GM12892 (cell line): Measurements from ENCODE around the gene RANBP9.

Experiments
- DNase-seq: peaks from one replicate; pipeline ENCODE4 v3.0.0; 2011; ENCODE audit not compliant: insufficient read length
- FAIRE-seq: peaks from 2 replicates; lab custom pipeline; 2011; peaks lifted over from hg19 to GRCh38; lab: Jason Lieb, UNC
- POLR2A ChIP-seq: IDR thresholded peaks from 2 replicates; pipeline ENCODE4 v1.6.1; 2011; ENCODE audit warnings: low read depth, low read length, control low read depth
- POLR2AphosphoS5 ChIP-seq: IDR thresholded peaks from 2 replicates; pipeline ENCODE4 v1.6.1; 2011; ENCODE audit warnings: low read depth, low read length, control low read depth
- TAF1 ChIP-seq: IDR thresholded peaks from 2 replicates; pipeline ENCODE4 v1.6.1; 2011; ENCODE audit warnings: low read depth, mild to moderate bottlenecking, control low read depth, low read length, borderline replicate concordance

The RANBP9 gene

DNA sequence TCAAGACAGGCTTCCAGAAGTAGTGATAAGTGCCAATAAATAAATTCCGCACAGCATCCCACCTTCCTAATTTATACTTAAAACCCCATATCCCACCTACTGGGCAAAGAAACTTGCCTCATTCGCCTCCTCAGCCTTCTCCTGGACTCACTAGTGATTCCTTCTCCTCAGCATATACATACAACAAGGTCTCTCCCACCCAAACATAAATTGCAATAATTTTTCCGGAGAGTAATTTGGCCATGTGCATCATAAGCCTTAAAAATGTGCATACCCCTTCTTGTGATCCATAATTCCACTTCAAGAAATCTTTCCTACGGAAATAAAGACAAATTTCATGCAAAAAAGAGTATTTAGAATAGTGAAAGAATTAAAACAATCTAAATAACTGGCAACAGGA is 26.8 kb downstream of the RANBP9 start:
- FAIRE-seq (no peak), DNase-seq (no peak)
- TF ChIP-seq POLR2AphosphoS5 (no peak), POLR2A (no peak), TAF1 (no peak)

GRCh38 chr6:13683038-13683437 is 28.6 kb downstream of the RANBP9 start:
- FAIRE-seq (no peak), DNase-seq (no peak)
- TF ChIP-seq TAF1, result no peak
- TF ChIP-seq POLR2A, result no peak
- TF ChIP-seq POLR2AphosphoS5, result no peak

- DNase-seq (no peak), FAIRE-seq (no peak)
- TF ChIP-seq POLR2AphosphoS5 (no peak), TAF1 (no peak), POLR2A (no peak)
These were observed 29.3 kb downstream of the RANBP9 start for GRCh38 chr6:13682346-13682745.

DNA sequence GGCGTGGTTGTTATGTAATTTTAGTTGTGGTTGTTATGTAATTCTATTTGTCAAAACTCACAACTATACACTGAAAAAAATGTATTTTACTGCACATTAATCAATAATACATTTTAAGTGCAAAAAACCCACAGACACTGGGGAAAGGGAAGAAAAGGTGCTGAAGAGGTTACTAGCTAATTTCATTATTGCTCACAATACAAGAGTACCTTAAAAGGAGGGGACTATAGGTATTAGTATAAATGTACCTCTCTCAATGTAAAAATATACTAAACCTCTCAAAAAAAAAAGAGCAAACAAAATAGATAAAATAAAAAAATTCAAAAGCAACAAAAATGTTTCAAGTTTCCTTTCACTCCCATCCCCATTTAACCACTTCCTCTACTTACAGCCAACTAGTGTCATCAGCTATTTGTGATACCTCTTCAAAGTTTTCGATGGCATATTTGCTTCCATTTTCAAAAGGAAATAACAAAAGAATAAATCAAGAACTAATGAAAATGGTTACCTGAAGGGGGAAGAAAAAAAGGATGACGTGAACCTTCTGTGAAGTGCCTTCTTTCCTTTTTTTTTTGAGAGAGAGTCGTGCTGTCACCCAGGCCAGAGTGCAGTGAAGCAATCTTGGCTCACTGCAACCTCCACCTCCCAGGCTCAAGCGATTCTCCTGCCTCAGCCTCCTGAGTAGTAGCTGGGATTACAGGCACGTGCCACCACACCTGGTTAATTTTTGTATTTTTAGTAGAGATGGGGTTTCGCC is 30.2 kb downstream of the RANBP9 start:
- FAIRE-seq, result no peak
- TF ChIP-seq POLR2AphosphoS5 (no peak), POLR2A (no peak), TAF1 (no peak)
- no peak for DNase-seq

DNA sequence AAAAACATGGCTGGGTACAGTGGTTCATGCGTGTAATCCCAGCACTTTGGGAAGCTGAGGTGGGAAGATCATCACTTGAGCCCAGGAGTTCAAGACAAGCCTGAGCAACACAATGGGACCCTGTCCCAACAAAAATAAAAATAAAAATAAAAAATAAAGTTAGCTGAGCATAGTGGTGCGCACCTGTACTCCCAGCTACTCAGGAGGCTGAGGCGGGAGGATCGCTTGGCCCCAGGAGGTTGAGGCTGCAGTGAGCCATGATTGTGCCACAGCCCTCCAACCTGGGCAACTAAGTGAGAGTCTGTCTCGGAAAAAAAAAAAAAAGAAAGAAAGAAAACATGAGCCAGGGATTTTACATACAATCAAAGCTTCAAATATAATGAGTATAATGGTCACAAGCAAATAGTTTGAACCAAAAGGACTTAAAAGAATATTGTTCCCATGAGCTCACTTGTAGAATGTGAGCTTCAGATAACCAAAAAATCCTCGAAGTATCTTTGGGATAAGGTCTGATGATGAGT is 31.1 kb downstream of the RANBP9 start:
- DNase-seq (no peak), FAIRE-seq (no peak)
- TF ChIP-seq POLR2A (no peak), POLR2AphosphoS5 (no peak), TAF1 (no peak)

- TF ChIP-seq POLR2A (no peak), POLR2AphosphoS5 (no peak), TAF1 (no peak)
- DNase-seq (no peak), FAIRE-seq (no peak)
These were observed 31.6 kb downstream of the RANBP9 start for GRCh38 chr6:13679996-13680395.

DNA sequence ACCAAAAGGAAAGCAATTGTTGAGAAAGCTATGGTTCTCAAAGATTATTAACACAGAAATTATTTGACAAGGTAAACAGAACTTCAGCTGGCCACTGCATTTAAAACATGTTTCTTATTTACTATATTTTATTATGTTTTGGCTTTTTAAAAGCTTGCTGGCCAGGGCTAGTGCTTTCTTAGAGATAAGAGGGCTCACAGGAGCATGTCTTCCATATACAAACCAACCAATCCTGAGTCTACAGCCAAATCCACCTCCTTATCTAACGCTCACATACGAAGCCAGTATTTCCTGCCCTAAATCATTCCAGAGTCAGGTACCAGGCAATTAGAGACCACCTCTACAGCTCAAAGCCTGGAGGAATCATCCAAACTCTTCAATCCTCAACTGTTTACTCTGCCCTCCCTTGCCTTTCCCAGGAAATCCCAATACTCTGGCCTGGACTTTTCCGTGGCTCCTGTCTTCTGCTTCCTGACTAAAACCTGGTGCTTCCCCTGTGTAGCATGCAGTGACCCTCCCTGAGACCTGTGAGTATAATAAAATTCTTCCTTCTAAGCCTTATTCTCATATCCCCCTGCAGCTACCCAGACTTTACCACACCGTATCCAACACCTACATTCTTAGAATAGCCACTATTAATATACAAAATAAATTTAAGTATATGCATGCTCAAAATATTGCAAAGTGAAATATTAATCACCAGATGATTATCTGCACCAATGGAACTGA is 33.2 kb downstream of the RANBP9 start:
- DNase-seq (no peak), FAIRE-seq (no peak)
- TF ChIP-seq POLR2AphosphoS5, result no peak
- TF ChIP-seq POLR2A, result no peak
- no peak for TF ChIP-seq TAF1

GRCh38 chr6:13677878-13678254 is 33.8 kb downstream of the RANBP9 start:
- FAIRE-seq (no peak), DNase-seq (no peak)
- TF ChIP-seq POLR2A, result no peak
- TF ChIP-seq POLR2AphosphoS5, result no peak
- TF ChIP-seq TAF1, result no peak

DNA sequence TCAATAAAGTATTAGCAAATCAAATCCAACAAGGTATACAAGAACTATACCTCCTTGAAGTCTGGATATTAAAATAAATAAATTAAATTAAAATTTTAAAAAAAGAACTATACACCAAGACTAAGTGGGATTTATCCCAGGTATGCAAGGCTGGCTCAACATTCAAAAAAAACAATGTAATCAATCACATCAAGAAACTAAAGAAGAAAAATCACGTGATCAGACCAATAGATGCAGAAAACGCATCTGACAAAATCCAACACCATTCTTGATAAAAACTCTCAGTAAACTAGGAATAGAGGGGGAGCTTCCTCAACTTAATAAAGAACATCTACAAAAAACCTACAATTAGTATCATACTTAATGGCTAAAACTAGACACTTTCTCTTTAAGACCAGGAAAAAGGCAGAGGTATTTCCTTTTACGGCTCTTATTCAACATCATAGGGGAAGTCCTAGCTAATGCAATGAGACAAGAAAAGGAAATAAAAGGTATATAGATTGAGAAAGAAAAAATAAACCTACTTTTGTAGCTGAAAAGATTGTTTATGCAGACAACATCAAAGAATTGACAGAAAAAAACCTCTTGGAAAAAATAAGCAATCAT is 35.0 kb downstream of the RANBP9 start:
- TF ChIP-seq POLR2AphosphoS5 (no peak), POLR2A (no peak), TAF1 (no peak)
- FAIRE-seq (no peak), DNase-seq (no peak)

DNA sequence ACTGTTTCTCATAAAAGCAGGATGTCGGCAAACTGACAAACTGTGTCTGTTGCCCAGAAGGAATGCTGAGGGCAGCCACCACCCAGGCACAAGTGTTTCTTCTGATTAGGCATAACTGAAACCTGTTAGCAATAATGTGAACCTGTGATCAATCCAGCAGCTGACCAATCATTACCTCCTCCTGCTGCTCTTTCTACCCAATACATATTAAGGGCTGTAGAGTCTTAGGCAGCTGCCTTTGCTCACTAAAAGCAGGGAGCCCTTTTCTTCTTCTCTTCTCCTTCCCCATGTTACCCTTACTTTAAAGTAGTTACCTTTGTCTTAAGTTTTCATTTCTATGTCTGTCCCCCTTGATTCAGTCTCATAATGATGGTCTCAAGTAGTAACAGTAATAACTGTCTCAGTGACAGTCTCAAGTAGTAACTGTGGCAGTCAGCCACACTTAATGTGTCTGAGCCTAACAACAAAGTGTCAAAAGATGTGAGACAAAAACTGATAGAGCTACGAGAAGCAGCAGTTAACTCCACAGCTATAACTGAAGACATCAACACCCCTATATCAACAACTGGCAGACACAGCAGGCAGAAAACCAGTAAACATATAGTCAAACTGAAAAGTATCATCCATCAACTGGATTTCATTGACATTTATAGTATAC is 37.0 kb downstream of the RANBP9 start:
- TF ChIP-seq POLR2AphosphoS5 (no peak), TAF1 (no peak), POLR2A (no peak)
- peak; percentile 60 for FAIRE-seq
- no peak for DNase-seq
